CD4-positive, alpha-beta T cell treated with Interleukin-1 beta for 1 hour (primary cell): ENCODE results near the gene GLCCI1.

Experiments used
- DNase-seq, 2 donors: peaks; one replicate each; pipeline ENCODE4 v3.0.0-alpha.2; 2020 to 2022

The GLCCI1 gene

GRCh38 chr7:8134089-8134733, 165.6 kb downstream of the GLCCI1 start:
- DNase-seq, result peak; percentile 20 to 42

GRCh38 chr7:8135417-8135816, 166.8 kb downstream of the GLCCI1 start:
- DNase-seq, result no peak

- DNase-seq, result no peak
These were observed 167.6 kb downstream of the GLCCI1 start for GRCh38 chr7:8136051-8136730.
